Renal cortical epithelial cell (primary cell): ENCODE data around the gene ALDH3B1. TPM values are rescaled to one million over a fixed set of nuclear protein-coding genes. Genes with fewer than 3 reads are reported as not detected.

Source experiments
- DNase-seq: peaks from one replicate; pipeline ENCODE4 v3.0.0-alpha.2; 2011; ENCODE audit warnings: low read depth
- total RNA-seq: library from RNA; depleted of rRNA; stranded (reverse); fragments of >200 nt; gene quantifications from 2 replicates; pipeline ENCODE4 v1.2.3, GENCODE V29; 2014

The ALDH3B1 gene
- total RNA-seq, 1 donor from 2014 or later, result 28.8 TPM

- peak; percentile 98 for DNase-seq
These were observed 20.4 kb downstream of the ALDH3B1 start, which contains the start of gene NDUFS8 for GRCh38 chr11:68030318-68031143. Gene NDUFS8 (plus strand): TSS chr11:68030681. CDS start chr11:68032152, 1,471 bp downstream.

- DNase-seq, result no peak
These were observed 21.0 kb downstream of the ALDH3B1 start for GRCh38 chr11:68031144-68031464.

DNA sequence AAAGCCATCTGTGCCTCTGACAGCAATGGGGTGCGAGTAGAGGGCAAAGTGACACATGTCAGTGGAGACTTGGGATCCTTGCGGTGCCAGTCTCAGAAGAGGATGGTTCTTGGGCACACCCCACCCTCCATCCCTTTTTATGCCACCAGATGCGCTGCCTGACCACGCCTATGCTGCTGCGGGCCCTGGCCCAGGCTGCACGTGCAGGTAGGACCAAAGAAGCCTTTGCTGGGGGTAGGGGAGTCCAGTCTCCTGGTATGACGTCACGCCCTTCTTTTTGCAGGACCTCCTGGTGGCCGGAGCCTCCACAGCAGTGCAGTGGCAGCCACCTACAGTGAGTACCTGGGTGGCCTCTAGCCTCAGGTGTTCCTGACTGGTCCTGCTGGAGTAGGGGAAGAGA, 21.9 kb downstream of the ALDH3B1 start:
- DNase-seq, result no peak

- DNase-seq, result no peak
These were observed 23.0 kb downstream of the ALDH3B1 start for GRCh38 chr11:68032997-68033707.

DNA sequence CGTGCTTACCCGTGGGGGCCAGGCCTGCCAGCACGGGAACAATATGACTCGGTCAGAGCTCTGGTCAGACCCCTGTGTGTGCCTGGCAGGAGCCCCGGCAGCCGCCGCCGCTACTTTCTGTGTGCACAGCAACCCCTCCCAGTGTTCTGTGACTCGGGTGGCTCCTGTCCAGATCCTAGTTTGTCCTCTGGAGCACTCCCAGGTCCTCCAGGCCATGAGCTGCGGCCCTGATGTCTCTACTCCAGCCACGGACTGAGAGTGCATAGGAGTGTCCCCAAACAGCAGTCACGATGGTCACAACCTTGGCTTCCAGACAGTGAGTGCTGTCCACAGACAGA, 23.6 kb downstream of the ALDH3B1 start:
- DNase-seq, result no peak

DNA sequence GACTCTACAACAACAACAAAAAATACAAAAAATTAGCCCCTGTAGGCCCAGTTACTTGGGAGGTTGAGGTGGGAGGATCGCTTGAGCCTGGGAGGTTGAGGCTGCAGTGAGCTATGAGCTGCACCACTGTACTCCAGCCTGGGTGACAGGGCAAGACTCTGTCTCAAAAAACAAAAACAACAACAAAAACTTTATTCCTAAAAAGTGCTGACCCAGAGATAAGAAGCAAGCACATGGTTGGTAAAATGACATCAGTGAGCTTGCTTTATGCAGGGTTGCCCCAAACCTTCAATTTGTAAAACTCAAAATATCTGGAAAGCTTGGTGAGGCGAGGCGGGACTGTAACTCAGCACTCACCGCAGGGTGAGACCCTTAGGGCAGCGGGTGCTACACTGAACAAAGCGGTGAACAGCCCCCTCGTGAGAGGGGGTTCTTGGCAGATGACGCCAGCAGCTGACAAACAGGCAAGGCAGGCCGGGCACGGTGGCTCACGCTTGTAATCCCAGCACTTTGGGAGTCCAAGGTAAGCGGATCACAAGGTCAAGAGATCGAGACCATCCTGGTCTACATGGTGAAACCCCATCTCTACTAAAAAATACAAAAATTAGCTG, 25.2 kb downstream of the ALDH3B1 start:
- DNase-seq, result no peak

- DNase-seq, result no peak
These were observed 26.1 kb downstream of the ALDH3B1 start for GRCh38 chr11:68036141-68036716.

- DNase-seq, result no peak
These were observed 26.7 kb downstream of the ALDH3B1 start for GRCh38 chr11:68036717-68037239.

DNA sequence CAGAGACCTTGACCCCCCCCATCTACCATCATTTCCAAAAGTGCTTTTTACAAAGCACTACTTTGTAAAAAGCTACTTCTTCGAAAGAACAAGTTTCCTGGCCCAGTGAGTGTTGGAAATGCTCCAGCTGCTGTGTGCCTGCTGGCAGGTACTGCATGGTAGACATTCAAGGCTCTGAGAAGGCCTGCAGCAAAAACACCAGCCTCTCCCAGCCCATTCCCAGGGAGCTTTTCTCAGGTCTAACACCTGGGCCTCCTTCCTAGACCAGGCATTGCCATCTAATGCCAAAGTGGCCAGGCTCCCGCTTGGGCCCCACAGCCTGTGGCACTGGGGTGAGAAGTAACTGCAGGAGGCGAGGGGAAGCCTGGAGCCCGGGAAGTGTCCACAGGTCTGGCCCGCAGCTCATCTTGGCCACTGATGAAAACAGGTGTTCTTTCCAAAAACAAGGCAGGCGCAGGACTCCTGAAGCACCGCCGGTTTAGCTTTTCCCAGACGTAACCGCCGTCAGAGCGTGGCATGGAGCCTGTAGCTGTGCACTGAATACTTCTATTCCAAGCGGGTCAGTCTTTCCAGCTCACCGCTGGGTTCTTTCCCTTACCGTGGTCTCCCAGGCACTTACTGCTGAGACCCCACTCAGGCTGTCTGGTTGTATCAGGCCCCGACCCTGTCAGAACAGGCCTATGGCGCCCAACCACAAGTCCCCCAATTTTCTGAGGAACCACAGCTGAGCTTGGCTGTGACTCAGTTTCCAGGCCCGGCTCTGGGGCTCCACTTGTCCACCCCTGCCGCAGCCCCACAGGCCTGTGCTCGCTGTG, 27.5 kb downstream of the ALDH3B1 start:
- DNase-seq, result no peak

DNA sequence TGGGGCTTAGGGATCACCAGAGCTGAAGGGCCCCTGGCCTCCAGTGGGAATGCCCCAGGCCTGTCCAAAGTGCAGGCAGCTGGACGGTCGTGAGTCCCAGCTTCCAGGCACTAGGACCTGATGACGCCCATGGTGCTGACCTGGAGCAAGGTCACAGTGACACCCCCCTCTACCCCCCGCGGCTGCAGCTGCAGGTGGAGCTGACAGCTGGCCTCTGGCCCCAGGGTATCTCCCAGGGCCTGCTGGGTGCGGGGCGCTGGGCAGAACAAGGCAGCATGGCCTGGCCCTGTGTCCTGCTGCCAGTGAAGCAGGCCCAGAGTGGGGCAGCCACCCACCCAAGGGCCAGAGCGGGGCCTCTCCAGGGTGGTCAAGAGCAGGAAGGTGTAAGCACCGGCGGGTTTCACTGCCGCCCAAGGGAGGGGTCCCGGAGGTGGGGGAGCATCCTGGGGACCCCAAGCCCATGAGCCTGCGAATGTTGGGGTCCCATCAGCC, 28.1 kb downstream of the ALDH3B1 start:
- DNase-seq, result no peak

DNA sequence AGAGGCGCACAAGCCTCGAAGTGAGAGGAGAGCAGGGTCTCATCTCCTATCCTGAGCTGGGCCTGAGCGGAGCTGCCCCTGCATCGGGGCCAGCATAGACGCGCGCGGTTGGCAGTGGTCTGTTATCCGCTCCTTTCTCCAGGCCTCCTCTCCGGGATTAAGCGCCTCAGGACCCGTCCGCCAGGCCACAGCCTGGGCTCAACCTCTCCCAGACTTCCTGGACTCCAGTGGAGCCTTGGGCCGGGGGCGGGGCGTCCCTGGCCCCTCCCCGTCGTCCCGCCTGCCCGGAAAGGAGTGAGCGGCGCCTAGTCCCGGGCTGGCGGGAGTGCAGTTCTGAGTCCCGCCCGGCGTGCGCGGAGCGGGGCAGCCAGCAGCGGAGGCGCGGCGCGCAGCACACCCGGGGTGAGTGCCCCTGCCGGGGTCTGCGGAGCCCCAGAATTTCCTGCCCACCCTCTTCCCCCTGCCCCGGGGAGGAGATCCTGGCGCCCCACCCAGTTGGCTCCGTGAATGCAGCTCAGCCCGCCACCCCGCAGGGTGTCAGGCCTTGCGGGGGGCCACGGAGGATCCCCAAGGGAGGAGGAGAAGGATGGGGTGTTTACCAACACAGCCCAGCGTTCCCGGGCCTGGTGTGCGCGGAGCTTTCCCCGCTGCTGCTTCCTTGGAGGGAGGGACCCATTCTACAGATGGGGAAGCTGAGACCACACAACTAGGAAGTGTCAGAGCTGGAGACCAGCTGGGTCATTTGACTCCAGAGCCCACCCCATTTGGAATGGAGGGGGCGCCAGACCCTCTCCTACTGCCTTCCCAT, 28.8 kb downstream of the ALDH3B1 start, which contains the start of gene TCIRG1:
TSS of gene TCIRG1 (plus strand) at position 308 of the 808 bp plus-strand sequence. CDS start 2,247 bp downstream, outside the sequence.
- peak; percentile 60 for DNase-seq

GRCh38 chr11:68039526-68040086, 29.5 kb downstream of the ALDH3B1 start:
- DNase-seq, result no peak

DNA sequence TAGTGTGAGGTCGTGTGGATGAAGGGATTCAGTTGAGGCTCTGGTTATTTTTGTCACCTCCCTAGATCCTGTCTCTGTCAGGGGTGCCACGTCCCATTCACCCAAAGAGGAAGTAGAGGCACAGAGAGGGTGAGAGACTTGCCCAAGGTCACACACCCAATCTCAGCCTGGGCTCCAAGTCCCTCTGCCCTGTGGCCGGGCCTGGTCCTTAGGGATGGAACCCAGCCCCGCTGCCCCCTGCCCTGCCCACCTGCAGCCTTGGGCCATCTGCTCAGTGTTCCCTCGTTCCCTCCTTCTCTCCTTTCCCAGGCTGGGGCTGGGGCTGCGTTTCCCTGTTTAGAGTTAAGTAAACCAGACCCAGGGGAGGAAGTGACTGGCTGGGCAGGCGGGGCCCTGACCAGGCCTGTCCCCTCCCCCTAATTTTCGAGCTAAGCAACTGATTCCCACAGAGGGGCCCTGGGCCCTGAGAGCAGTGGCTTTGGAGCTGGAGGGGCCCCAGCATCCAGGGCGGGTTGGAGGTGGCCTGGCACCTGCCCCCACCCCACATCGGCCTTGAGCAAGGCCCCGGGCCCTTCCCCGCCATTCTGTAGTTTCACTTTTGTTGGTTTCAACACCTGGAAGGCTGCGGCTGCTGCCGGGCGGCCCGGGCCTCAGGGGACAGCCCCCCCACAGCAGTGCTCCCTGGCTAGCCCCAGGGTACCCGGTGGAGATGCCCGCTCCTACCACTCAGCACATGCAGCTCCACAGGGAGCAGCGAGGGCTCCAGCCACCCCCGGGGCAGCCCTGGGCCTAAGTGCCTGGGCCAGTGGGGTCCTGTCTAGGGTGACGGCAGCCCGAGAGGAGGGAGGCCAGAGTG, 30.2 kb downstream of the ALDH3B1 start:
- no peak for DNase-seq

DNA sequence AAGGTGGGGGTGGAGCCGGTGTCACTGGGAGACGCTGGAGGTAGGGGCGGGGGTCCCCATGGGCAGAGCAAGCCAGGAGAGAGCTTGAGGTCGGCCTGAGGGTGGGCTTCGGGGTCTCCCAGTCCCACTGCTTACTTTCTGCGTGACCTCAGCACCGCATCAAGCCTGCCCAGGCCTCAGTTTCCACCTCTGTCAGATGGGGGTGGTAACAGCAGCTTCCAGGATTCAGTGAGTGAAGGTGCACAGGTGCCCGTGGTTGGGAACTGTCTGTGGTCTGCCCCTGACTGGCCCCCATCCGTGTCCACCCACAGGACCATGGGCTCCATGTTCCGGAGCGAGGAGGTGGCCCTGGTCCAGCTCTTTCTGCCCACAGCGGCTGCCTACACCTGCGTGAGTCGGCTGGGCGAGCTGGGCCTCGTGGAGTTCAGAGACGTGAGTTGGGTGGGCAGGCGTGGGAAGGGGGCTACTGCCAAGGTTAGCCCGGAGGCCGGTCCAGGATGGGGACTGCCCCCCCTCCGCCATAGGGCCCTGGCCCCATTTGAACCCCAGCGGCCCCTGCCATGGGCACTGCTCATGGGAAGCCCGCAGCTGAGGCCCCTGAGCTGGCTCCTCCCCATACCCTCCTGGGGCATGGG, 30.9 kb downstream of the ALDH3B1 start:
- no peak for DNase-seq

- no peak for DNase-seq
These were observed 31.6 kb downstream of the ALDH3B1 start for GRCh38 chr11:68041617-68042218.

GRCh38 chr11:68042219-68043028, 32.3 kb downstream of the ALDH3B1 start:
- DNase-seq, result no peak

GRCh38 chr11:68043029-68043348, 32.9 kb downstream of the ALDH3B1 start:
- no peak for DNase-seq
